HepG2 (cell line): ENCODE measurements around the gene ANKS4B. TPM values are rescaled to one million over a fixed set of nuclear protein-coding genes. Genes with fewer than 3 reads are reported as not detected.

Experiments used
- HNRNPUL1 ChIP-seq: fragments of 200-400 bp; formaldehyde crosslinking; IDR thresholded peaks from 2 replicates; pipeline ENCODE4 v1.6.1; 2017; ENCODE audit warnings: low read depth, mild to moderate bottlenecking, low read length, moderate library complexity
- MTA1 ChIP-seq: sonication (generic); formaldehyde crosslinking; IDR thresholded peaks from 2 replicates; pipeline ENCODE4 v1.4.0; 2020; ENCODE audit warnings: missing genetic modification reagents, mild to moderate bottlenecking, borderline replicate concordance
- NFE2L1 ChIP-seq: sonication (generic); formaldehyde crosslinking; IDR thresholded peaks from 2 replicates; pipeline ENCODE4 v1.4.0; 2020; ENCODE audit warnings: missing genetic modification reagents, mild to moderate bottlenecking, borderline replicate concordance
- NFYB ChIP-seq: sonication (generic); formaldehyde crosslinking; IDR thresholded peaks from 2 replicates; pipeline ENCODE4 v1.4.0; 2020; ENCODE audit warnings: missing genetic modification reagents
- POLR2AphosphoS2 ChIP-seq: IDR thresholded peaks from 2 replicates; pipeline ENCODE4 v1.6.1; 2011; ENCODE audit warnings: low read depth, low read length, improper control_type of control experiment
- PRMT3 ChIP-seq: sonication (generic); formaldehyde crosslinking; IDR thresholded peaks from 2 replicates; pipeline ENCODE4 v1.8.1; 2022; ENCODE audit warnings: low read depth, mild to moderate bottlenecking, moderate library complexity, missing genetic modification reagents, borderline replicate concordance
- RBM22 ChIP-seq: fragments of 200-400 bp; formaldehyde crosslinking; optimal IDR thresholded peaks from 2 replicates; pipeline ENCODE3; 2017; ENCODE audit warnings: mild to moderate bottlenecking, low read length, moderate library complexity
- ZBTB42 ChIP-seq: sonication (generic); formaldehyde crosslinking; IDR thresholded peaks from 2 replicates; pipeline ENCODE4 v1.5.0; 2020; ENCODE audit warnings: mild to moderate bottlenecking, missing genetic modification reagents
- ZBTB44 ChIP-seq: sonication (generic); formaldehyde crosslinking; IDR thresholded peaks from 2 replicates; pipeline ENCODE4 v1.4.0; 2020; ENCODE audit warnings: missing genetic modification reagents
- ZNF446 ChIP-seq: sonication (generic); formaldehyde crosslinking; IDR thresholded peaks from 2 replicates; pipeline ENCODE4 v1.5.0; 2020; ENCODE audit warnings: mild to moderate bottlenecking, missing genetic modification reagents
- ZNF569 ChIP-seq: sonication (generic); formaldehyde crosslinking; IDR thresholded peaks from 2 replicates; pipeline ENCODE4 v1.5.0; 2020; ENCODE audit warnings: mild to moderate bottlenecking, missing genetic modification reagents, moderate library complexity, borderline replicate concordance
- ZNF646 ChIP-seq: sonication (generic); formaldehyde crosslinking; IDR thresholded peaks from 2 replicates; pipeline ENCODE4 v1.9.0; 2021; ENCODE audit warnings: mild to moderate bottlenecking, missing genetic modification reagents
- polyA plus RNA-seq, 8 experiments: library from polyadenylated mRNA; depleted of rRNA in 3 of 8; stranded (reverse) in 7 of 8; unstranded in 1 of 8; fragments of >200 nt; fragmentation: Illumina TruSeq in 4 of 8; extraction: Trizol in 4 of 8; gene quantifications; 2 replicates each; pipeline versions ENCODE4 v1.2.1 to v1.2.3, GENCODE V29; 2011 to 2016; ENCODE audit warnings: low read depth in 4 of 8, missing spikeins in 1 of 8, mixed read lengths in 1 of 8; ENCODE audit not compliant: insufficient read depth in 1 of 8
- total RNA-seq, 5 experiments: library from RNA; depleted of rRNA; stranded (reverse); fragments of >200 nt; fragmentation: Illumina TruSeq; extraction: Trizol; gene quantifications; 2 replicates each; pipeline ENCODE4 v1.2.3, GENCODE V29; 2016; ENCODE audit warnings: low read depth in 1 of 5
- TF ChIP-seq, protein P1 (sequence below): IDR thresholded peaks from 2 replicates; pipeline ENCODE4 v1.6.1; 2016; ENCODE audit warnings: missing biosample characterization, missing genetic modification reagents, low read depth
- TF ChIP-seq, protein P2 (sequence below): sonication (generic); formaldehyde crosslinking; IDR thresholded peaks from 2 replicates; pipeline ENCODE4 v1.8.1; 2023; ENCODE audit warnings: missing genetic modification reagents, mild to moderate bottlenecking, borderline replicate concordance
- TF ChIP-seq, protein P3 (sequence below): sonication (generic); formaldehyde crosslinking; IDR thresholded peaks from 2 replicates; pipeline ENCODE4 v1.8.1; 2023; ENCODE audit warnings: mild to moderate bottlenecking, inconsistent platforms, moderate library complexity, missing genetic modification reagents, borderline replicate concordance

ANKS4B gene
- total and polyA plus RNA-seq, 2 of the 13 experiments (the other 11 are each of a cell fraction or from before 2014, with no cell fraction given): 6.5 to 30.0 TPM

- TF ChIP-seq ZNF646 (no peak; the same call in 1 of the 2 replicates), POLR2AphosphoS2 (no peak), PRMT3 (CRISPR knock-in tag) (no peak; the same call in 1 of the 2 replicates), NFE2L1 (CRISPR knock-in tag) (0 out of 2 replicates have a peak, but pooled peaks have one; percentile 80), ZBTB42 (peak; percentile 91), ZNF569 (CRISPR knock-in tag) (no peak; the same call in 1 of the 2 replicates), RBM22 (peak; percentile 26), ZBTB44 (peak; percentile 58; the same call in 1 of the 2 replicates), HNRNPUL1 (no peak), ZNF446 (CRISPR knock-in tag) (peak; percentile 84; the same call in 1 of the 2 replicates), MTA1 (CRISPR knock-in tag) (peak; percentile 100), NFYB (CRISPR knock-in tag) (no peak)
- TF ChIP-seq, protein P1, sequence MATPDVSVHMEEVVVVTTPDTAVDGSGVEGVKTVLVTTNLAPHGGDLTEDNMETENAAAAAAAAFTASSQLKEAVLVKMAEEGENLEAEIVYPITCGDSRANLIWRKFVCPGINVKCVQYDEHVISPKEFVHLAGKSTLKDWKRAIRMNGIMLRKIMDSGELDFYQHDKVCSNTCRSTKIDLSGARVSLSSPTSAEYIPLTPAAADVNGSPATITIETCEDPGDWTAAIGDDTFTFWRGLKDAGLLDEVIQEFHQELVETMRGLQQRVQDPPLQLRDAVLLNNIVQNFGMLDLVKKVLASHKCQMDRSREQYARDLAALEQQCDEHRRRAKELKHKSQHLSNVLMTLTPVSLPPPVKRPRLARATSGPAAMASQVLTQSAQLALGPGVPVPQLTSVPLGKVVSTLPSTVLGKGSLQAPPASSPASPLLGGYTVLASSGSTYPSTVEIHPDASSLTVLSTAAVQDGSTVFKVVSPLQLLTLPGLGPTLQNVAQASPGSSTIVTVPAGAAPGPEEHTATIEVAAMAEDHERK (CRISPR knock-in tag): no peak
- TF ChIP-seq, protein P2, sequence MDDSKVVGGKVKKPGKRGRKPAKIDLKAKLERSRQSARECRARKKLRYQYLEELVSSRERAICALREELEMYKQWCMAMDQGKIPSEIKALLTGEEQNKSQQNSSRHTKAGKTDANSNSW (CRISPR knock-in tag): peak; percentile 26; the same call in 1 of the 2 replicates
- TF ChIP-seq, protein P3, sequence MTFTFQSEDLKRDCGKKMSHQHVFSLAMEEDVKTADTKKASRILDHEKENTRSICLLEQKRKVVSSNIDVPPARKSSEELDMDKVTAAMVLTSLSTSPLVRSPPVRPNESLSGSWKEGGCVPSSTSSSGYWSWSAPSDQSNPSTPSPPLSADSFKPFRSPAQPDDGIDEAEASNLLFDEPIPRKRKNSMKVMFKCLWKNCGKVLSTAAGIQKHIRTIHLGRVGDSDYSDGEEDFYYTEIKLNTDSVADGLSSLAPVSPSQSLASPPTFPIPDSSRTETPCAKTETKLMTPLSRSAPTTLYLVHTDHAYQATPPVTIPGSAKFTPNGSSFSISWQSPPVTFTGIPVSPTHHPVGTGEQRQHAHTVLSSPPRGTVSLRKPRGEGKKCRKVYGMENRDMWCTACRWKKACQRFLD: peak; percentile 83
These were observed 67.8 kb downstream of the ANKS4B start (continued) for GRCh38 chr16:21301168-21301894.
